HG03442 (cell line): ENCODE data around the gene SPP1.
A peak's percentile ranks its signal among the peaks of the same experiment; 100 is the strongest.

Experiments used
- ATAC-seq: cut with Tn5 transposase; IDR thresholded peaks from one replicate; pipeline ENCODE4 v1.9.1; 2021; ENCODE audit warnings: mild to moderate bottlenecking, moderate library complexity; ENCODE audit not compliant: unreplicated experiment

The SPP1 gene

DNA sequence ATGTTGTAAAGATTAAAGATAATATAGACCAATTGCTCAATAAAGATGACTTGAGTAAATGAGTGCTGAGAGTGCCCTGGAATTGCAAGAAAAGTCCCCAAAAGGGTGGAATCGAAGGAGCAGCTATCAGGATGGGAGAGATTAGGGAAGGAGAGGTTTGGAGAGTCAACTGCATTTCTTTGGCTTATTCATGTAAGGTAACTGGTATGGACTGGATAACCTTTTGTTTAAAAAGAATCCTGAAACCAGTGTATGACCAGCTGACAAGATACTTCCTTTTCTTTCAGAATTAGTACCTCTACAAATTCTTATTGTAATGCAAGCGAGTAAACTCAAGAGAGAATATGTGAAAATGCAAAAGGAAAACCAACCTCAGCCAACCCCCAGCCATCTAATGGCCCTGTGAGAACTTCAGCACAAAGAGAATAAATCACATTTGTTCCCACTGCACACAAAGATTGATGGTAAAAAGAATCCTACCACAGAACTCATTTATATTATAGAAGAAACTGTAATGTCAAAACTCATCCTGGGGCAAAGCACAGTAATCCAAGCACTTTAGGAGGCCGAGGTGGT lies 24.5 kb upstream of the SPP1 start:
- ATAC-seq, result no peak

DNA sequence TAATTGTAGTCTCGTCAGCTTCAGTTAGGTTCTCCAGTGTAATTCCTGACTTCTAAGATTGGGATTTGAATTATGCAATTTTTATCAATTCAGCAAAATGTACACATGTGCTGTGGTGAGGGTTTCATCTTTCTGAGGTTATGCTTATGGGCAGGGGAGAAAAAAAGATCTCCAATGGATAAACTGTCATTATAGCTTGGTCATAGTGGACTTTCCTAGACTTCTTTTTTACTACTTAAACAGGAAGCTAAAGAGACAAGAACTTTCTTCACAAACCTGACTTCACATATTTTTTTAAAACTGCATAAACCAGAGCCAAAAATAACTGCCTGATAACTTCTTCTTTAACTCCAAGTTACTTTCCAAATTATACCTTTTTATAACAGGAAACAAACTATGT lies 21.7 kb upstream of the SPP1 start:
- no peak for ATAC-seq

- no peak for ATAC-seq
Measured at GRCh38 chr4:87956501-87956900, 19.0 kb upstream of the SPP1 start.

DNA sequence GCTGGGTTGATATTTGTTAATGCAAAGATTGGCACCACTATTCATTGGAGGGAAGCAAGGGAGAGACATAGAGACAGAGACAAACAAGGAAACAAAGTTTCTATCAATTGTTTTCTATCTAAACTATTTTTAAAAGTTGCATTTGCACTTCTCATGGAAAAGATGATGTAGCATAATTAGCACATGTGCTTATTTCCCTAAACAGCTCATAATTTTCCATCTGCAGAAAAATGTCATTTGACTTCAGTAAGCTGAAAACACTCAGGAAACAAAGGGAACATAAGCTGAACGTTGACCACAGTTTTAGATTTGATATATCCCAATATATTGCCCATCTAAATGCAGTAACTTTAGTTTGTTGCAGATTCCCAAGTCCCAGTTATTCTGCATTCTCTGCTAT lies 18.5 kb upstream of the SPP1 start:
- no peak for ATAC-seq

- no peak for ATAC-seq
Measured at GRCh38 chr4:87961993-87962392, 13.5 kb upstream of the SPP1 start.

DNA sequence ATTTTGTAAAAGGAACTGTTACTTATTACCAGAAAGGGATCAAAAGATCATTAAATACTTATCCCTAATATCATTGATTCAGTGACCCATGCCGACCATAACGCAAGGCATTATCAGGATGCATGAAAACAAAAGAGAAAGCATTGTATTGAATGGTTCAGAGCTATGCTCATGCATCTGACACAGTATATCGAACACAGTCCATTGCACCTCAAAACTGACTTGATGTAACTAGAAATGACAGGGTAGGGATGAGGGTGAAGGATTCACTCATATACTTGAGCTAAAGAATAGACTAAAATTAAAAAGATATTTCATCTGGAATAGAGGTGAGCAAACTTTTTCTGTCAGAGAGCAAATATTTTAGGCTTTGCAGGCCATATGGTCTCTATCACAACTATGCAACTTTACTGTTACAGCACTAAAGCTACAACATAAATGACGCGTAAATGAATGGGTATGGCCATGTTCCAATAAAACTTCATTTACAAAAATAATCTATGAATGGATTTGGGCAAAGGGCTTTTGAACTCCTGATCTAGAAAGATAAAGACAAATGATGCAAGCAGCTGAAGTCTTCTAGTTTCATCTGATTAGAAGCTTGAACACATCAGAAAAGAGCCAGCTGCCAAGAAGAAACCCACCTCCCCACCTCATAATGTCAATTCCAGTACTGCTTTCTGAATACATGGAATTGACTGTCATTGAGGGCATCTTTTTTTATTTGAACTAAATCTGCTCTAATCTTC lies 12.9 kb upstream of the SPP1 start:
- no peak for ATAC-seq

- no peak for ATAC-seq
Measured at GRCh38 chr4:87965501-87965975, 10.0 kb upstream of the SPP1 start.

- ATAC-seq, result no peak
Measured at GRCh38 chr4:87966095-87966496, 9.4 kb upstream of the SPP1 start.

DNA sequence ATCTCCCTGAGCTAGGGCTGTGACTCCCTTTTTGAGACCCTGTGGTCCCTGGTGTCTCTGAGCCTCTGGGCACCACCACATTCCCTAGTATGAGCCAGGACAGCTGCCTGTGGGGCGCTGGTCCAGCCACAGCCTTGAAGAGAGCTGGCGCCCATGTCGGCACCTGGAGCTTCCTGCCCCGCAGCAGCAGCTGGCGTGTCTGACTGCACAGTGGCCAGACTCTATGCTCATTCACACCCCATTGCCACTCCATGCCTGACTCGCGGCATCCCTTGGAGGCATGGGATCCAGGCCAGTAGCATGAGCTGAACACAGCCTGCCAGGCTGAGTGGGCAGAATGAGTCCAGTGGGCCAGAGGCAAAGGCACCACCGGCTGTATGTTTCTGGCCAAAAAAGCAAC lies 8.3 kb upstream of the SPP1 start:
- ATAC-seq, result no peak

DNA sequence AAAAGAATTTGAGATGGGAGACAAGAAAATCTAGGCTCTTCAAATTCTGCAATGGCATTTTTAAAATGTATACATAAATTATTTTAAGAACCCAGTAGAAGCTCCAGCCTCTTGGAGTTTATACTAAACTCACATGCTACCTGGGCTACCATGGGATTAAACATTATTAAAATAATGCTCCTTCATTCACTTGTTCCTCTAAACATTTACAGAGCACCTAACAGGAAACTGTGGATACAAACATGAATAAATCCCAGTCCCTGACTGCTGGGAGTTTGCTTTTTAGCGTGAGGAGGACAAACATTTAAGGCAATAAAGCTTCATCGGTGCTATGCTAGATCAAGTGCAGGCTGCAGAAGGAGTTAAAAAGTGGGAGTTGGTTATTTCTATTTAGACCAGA lies 5.4 kb upstream of the SPP1 start:
- ATAC-seq, result no peak

DNA sequence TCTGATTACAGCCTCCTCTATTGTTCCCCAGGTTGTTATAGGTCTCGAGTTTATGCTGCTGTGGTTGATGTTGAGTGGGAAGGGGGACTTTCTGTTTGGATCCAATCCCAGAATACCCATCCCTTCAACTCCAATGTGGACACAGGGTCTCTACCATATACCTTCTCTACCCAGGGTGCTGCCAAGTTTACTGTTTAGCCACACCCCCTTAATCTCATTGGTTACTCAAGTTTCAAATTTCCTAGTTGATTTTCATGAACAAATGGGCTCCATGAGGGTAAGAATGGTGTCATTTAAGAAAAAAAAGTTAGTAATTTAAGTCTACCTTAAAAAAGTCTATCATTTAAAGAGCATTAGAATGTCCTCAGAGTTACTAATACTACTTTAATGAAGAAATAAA lies 3.6 kb upstream of the SPP1 start:
- no peak for ATAC-seq

GRCh38 chr4:87973283-87974169 lies 2.0 kb upstream of the SPP1 start:
- ATAC-seq, result peak; percentile 79

DNA sequence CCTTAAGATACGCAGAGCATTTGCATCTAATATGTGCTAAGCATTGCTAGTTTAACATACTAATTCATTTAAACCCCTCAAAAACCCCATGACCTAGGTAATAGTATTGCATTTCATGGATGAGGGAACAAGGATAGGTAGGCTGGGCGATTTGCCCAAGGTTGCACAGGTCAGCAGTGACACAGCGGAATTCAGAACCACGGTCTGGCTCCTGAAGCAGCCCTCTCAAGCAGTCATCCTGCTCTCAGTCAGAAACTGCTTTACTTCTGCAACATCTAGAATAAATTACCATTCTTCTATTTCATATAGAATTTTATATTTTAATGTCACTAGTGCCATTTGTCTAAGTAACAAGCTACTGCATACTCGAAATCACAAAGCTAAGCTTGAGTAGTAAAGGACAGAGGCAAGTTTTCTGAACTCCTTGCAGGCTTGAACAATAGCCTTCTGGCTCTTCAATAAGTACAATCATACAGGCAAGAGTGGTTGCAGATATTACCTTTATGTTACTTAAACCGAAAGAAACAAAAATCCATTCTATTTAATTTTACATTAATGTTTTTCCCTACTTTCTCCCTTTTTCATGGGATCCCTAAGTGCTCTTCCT lies 555 bp upstream of the SPP1 start:
- no peak for ATAC-seq

- no peak for ATAC-seq
Measured at GRCh38 chr4:87977521-87978278, 2.2 kb downstream of the SPP1 start.

GRCh38 chr4:87978681-87979080 lies 3.2 kb downstream of the SPP1 start:
- ATAC-seq, result no peak

- no peak for ATAC-seq
Measured at GRCh38 chr4:87979810-87980209, 4.3 kb downstream of the SPP1 start.

DNA sequence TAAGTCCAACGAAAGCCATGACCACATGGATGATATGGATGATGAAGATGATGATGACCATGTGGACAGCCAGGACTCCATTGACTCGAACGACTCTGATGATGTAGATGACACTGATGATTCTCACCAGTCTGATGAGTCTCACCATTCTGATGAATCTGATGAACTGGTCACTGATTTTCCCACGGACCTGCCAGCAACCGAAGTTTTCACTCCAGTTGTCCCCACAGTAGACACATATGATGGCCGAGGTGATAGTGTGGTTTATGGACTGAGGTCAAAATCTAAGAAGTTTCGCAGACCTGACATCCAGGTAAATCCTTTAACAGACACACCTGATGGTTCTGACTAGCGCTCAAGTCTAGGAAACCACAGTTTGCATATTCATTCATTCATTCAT lies 6.0 kb downstream of the SPP1 start:
- no peak for ATAC-seq

GRCh38 chr4:87982036-87982435 lies 6.5 kb downstream of the SPP1 start:
- no peak for ATAC-seq

DNA sequence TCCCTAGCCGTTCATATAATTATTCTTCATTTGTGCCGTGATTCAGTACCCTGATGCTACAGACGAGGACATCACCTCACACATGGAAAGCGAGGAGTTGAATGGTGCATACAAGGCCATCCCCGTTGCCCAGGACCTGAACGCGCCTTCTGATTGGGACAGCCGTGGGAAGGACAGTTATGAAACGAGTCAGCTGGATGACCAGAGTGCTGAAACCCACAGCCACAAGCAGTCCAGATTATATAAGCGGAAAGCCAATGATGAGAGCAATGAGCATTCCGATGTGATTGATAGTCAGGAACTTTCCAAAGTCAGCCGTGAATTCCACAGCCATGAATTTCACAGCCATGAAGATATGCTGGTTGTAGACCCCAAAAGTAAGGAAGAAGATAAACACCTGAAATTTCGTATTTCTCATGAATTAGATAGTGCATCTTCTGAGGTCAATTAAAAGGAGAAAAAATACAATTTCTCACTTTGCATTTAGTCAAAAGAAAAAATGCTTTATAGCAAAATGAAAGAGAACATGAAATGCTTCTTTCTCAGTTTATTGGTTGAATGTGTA lies 7.0 kb downstream of the SPP1 start:
- ATAC-seq, result no peak

GRCh38 chr4:87983996-87984395 lies 8.5 kb downstream of the SPP1 start:
- ATAC-seq, result no peak
